GM19463 (cell line): ENCODE data around the gene NAA60.
"Not testable (repeated sequence)": the region's sequence is repeated elsewhere in the genome, so short reads cannot be mapped to it uniquely, and the experiment has no call there.

Source experiments
- ATAC-seq: cut with Tn5 transposase; IDR thresholded peaks from one replicate; pipeline ENCODE4 v1.9.1; 2021; ENCODE audit warnings: mild to moderate bottlenecking, moderate library complexity; ENCODE audit not compliant: unreplicated experiment

NAA60 gene

DNA sequence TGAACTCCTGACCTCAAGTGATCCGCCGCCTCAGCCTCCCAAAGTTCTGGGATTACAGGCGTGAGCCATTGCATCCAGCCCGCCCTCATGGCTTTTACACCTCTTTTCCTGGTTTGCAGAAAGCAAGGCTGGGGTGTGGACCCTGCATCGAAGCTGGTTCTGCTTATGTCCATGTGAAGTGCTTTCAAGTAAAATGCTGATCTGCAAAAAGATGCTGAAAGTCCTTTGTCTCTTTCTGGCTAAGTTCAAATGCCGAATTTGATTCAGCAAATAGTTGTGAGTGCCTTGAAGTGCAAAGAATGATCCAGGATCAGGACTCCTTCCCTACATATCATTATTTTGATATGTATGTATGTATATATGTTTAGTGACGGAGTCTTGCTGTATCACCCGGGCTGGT lies 17.1 kb downstream of the NAA60 start:
- ATAC-seq: no peak

GRCh38 chr16:3461151-3461550 lies 17.7 kb downstream of the NAA60 start:
- ATAC-seq: no peak

DNA sequence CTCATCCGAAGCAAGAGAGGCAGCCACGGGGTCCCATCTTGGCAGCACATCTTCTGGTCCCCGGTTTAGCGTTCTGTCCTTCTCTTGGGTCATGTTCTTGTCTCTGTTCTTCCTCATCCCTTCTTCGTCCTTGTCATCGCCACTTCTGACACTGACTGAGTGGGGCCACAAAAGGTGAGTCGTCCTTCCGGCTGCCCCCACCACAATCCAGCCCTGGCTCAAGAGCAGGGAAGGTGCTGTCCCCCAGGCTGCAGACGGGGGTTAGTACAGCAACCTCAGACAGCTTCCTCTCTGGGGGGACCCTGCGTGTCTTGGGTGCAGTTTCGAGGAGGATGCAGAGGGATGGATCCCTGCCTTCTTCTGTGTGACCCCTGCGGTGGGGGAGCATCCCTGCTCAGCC lies 21.8 kb downstream of the NAA60 start:
- ATAC-seq: no peak

- ATAC-seq: no peak
These were observed 22.6 kb downstream of the NAA60 start for GRCh38 chr16:3465911-3466584.

- ATAC-seq: no peak
These were observed 23.7 kb downstream of the NAA60 start for GRCh38 chr16:3467182-3467581.

GRCh38 chr16:3467921-3468320 lies 24.4 kb downstream of the NAA60 start:
- ATAC-seq: no peak

- ATAC-seq: no peak
These were observed 25.0 kb downstream of the NAA60 start for GRCh38 chr16:3468501-3468900.

DNA sequence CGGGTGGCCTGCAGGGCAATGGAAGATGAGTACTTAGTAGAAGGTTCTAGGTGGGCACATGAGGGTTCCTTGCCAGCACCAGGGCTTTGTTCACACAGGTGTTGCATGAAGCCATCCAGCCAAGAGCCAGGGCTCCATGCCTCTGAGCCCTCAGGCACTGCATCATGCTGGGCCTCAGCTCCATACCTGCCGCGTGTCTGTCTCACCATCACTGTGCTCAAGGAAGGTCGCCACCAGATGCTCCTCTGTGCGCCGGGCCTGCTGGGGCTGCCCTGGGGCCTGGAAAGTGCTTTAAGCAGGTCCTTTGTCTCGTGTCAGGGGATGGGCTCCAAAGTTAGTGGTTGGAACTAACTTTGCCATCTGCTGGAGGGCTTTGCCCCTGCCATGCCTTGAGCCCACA lies 26.3 kb downstream of the NAA60 start:
- ATAC-seq: no peak

DNA sequence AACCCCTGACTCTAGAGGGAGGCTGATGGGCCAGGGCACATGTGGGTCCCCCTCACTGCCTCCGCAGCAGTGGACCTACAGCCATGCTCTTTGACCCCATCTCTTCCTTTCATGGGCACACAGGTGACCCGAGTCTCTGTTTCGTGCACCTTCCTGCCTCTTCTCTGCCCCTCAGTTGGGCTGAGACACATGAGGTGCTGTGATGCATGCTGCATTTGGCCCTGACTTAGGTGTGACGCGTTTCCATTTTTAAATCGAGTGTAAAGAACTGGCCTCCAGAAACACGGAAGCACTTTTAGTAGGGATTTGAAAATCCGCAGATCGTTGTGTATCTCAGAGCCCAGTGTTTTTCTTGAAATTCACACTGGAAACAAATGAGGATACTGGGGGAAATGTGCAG lies 27.2 kb downstream of the NAA60 start:
- no peak for ATAC-seq

- ATAC-seq: no peak
These were observed 28.2 kb downstream of the NAA60 start for GRCh38 chr16:3471518-3472176.

- ATAC-seq: no peak
These were observed 29.6 kb downstream of the NAA60 start for GRCh38 chr16:3472878-3473595.

GRCh38 chr16:3473596-3473943 lies 30.1 kb downstream of the NAA60 start:
- not testable (repeated sequence) for ATAC-seq

DNA sequence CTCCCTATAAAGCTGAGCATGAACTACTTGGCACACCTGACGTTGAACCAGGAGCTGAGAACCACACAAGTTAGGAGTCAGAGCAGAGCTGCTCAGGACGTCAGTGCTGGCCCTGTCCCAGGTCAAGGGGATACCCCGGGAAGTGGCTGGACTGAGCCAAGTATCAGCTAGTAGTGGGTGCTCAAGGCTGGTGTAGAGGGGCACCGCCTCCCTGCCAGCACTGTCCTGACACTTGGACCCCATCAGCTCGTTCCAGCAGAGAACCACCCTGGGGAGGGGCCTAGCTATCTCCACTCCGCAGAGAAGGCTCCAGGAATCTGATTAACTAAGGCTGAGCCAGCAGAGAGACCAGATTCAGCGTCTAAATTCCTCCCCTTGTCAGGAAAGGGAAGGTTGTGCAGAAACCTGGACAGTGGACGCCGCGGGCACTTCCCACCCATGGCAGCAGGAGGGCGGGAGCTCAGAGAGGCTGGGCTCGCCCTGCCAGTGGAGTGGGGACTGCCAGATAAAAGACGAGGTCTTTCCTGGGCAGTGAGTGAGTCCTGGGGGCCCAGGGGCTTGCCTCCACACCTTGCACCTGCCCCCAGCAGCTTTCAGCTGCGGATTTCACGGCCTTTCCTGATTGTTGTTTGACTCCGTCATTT lies 30.8 kb downstream of the NAA60 start:
- no peak for ATAC-seq

DNA sequence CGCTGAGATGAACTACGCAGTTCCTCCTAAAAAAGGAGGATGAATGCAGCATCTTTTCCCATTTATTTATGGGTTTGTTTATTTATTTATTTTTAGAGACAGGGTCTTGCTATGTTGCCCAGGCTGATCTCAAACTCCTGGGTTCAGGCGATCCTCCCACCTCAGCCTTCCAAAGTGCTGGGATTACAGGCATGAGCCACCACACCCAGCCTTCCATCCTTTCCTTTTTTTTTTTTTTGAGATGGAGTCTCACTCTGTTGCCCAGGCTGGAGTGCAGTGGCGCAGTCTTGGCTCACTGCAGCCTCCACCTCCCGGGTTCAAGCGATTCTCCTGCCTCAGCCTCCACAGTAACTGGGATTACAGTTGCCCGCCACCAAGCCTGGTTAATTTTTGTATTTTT lies 31.4 kb downstream of the NAA60 start:
- not testable (repeated sequence) for ATAC-seq

DNA sequence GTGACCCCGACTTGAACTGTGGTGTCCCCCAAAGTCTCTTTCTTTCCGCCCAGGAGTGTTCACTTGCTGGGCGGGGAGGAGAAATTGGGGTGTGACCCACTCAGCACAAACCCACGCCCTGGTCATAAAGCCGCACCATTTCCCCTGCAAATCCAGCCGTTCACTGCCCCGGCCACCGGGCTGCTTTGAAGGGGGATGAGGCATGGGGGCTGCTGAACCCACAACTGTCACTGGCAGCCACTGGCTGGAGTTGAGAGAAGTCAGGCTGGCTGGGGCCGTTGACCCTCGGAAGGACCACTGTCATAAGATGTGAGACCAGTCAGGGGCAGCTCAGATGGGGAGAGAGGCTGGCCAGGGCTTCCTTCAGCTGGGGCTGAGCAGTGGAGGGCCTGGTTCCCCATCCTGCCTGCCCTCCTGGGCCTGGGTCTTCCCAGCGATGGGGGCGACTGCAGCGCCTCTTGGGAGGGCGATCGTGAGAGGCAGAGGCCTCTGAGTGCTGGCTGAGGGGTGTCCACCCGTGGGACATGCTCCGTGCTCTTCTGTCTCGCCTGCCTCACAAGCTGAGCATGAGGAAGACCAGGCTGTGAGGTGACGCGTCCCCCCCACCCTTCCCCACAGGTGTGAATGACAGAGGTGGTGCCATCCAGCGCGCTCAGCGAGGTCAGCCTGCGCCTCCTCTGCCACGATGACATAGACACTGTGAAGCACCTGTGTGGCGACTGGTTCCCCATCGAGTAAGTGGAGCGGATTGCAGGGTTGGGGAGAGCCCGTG lies 32.3 kb downstream of the NAA60 start:
- no peak for ATAC-seq

GRCh38 chr16:3476409-3476808 lies 32.9 kb downstream of the NAA60 start:
- ATAC-seq: no peak

DNA sequence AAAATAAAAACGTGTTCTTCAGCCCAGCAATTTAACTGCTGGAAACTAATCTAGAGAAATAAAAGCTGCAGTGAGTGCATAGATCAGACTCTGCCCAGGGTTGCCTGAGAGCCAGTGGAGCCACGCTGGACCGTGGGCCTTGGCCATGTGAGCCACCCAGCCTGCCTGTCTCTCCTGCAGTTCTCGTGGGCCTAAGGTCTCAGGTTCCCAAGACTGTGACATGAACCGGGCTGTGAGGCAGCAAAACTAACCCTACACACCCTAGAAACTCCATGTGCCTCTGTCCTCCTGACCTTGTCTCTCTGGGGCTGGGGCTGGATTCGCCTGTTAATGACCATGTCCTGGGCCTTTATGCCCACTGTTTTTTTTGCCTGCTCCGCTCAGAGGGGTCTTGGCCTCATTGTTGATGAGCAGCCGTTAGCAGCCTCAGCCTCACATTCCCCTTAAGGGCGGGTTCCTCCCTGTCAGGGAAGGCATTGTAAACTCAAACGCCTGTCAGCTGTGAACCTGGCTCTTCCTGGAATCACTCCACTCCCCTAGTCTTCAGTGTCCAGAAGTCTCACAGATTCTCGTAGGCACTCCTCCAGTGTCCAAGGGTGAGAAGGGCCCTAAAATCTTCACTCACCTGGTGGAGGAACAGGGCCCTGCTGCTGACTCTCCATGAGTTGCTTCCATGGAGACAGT lies 34.9 kb downstream of the NAA60 start:
- ATAC-seq: no peak

GRCh38 chr16:3479654-3480216 lies 36.3 kb downstream of the NAA60 start:
- no peak for ATAC-seq

GRCh38 chr16:3480901-3481695 lies 37.6 kb downstream of the NAA60 start:
- no peak for ATAC-seq
